Mammary epithelial cell (primary cell): ENCODE data around the gene ATP1B1.

Experiments
- EZH2 ChIP-seq: IDR thresholded peaks from 2 replicates; pipeline ENCODE4 v1.6.1; 2012; ENCODE audit warnings: low read length, inconsistent platforms, borderline replicate concordance
- TF ChIP-seq, protein P1 (sequence below), 2 donors: IDR thresholded peaks in 1 of 2; conservative IDR thresholded peaks in 1 of 2; 2 replicates each; pipeline ENCODE4 v1.5.1; 2011 to 2012; ENCODE audit warnings: inconsistent platforms in 2 of 2, low read length in 2 of 2, mild to moderate bottlenecking in 2 of 2, control low read depth in 1 of 2, low read depth in 1 of 2; ENCODE audit not compliant: insufficient read depth in 1 of 2; ENCODE audit errors: extremely low read depth in 1 of 2

DNA sequence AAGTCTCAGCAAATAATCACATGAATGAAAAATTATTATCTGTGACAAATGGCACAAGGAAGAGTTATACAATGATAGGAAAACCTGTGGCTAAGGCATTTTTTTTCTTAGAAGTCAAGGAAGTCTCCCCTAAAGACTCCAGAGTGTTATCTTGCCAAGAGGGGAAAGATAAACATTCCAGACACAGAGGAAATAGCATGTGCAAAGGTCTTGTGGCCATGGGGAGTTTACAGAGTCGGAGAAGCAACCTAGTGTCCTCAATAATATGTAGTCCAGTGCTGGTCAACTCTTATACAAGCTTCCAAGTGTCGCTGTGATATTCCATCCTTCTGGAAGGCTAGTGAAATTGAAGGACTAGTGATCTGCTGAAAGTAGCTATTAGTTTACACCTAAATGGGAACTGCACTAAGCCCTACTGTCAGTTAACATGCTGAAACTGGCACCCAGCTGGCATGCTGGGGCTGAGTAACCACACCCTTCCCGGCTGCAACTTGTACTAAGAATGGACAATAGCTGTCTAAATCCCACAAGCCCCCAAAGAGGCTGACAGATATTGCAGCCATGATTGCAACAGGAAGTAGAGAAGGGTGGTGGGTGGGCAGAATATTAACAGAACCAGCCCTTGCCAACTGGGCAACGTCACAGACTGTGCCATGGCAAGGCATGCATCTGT is 11.5 kb upstream of the ATP1B1 start:
- TF ChIP-seq, protein P1, sequence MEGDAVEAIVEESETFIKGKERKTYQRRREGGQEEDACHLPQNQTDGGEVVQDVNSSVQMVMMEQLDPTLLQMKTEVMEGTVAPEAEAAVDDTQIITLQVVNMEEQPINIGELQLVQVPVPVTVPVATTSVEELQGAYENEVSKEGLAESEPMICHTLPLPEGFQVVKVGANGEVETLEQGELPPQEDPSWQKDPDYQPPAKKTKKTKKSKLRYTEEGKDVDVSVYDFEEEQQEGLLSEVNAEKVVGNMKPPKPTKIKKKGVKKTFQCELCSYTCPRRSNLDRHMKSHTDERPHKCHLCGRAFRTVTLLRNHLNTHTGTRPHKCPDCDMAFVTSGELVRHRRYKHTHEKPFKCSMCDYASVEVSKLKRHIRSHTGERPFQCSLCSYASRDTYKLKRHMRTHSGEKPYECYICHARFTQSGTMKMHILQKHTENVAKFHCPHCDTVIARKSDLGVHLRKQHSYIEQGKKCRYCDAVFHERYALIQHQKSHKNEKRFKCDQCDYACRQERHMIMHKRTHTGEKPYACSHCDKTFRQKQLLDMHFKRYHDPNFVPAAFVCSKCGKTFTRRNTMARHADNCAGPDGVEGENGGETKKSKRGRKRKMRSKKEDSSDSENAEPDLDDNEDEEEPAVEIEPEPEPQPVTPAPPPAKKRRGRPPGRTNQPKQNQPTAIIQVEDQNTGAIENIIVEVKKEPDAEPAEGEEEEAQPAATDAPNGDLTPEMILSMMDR (conservative IDR thresholded peaks at IDR 0.05 in 1 of 2, IDR thresholded peaks at IDR 0.05 in 1 of 2; ENCODE audit: extremely low read depth in 1 of 2, insufficient read depth in 1 of 2, low read depth in 1 of 2, low read length in 2 of 2), result no peak
- no peak for TF ChIP-seq EZH2
